Esophagus muscularis mucosa (tissue), 4 donors: ENCODE measurements around the gene DSG3. TPM values are rescaled to one million over a fixed set of nuclear protein-coding genes. Genes with fewer than 3 reads are reported as not detected.

Source experiments
- DNase-seq: peaks from one replicate; pipeline ENCODE4 v3.0.0-alpha.2; 2017; ENCODE audit errors: extremely low spot score
- H3K27ac ChIP-seq, 4 donors: fragments of 200-600 bp; sonication (generic); replicated peaks in 1 of 4; 1 replicate in 3 of 4; 2 replicates in 1 of 4; pipeline ENCODE4 v1.5.1; 2016 to 2019; ENCODE audit warnings: mild to moderate bottlenecking in 1 of 4
- H3K27me3 ChIP-seq, 4 donors: fragments of 200-600 bp; sonication (generic); one replicate each; pipeline versions ENCODE4 v1.5.1 to v1.6.0; 2016 to 2019
- H3K36me3 ChIP-seq, 4 donors: fragments of 200-600 bp; sonication (generic); one replicate each; pipeline ENCODE4 v1.5.1; 2016 to 2019
- H3K4me1 ChIP-seq, 4 donors: fragments of 200-600 bp; sonication (generic); one replicate each; pipeline ENCODE4 v1.5.1; 2016 to 2019
- H3K4me3 ChIP-seq, 4 donors: fragments of 200-600 bp; sonication (generic); 1 replicate in 2 of 4; 2 replicates in 2 of 4; pipeline ENCODE4 v1.5.1; 2016 to 2019; ENCODE audit warnings: mild to moderate bottlenecking in 4 of 4, moderate library complexity in 1 of 4
- H3K9me3 ChIP-seq, 4 donors: fragments of 200-600 bp; sonication (generic); 1 replicate in 3 of 4; 2 replicates in 1 of 4; pipeline ENCODE4 v1.5.1; 2016 to 2019
- EP300 ChIP-seq: sonication (generic); formaldehyde crosslinking; IDR thresholded peaks from one replicate; pipeline ENCODE4 v1.6.1; 2017; ENCODE audit warnings: antibody characterized with exemption
- POLR2A ChIP-seq: fragments of 450-650 bp; IDR thresholded peaks from one replicate; pipeline ENCODE4 v1.6.1; 2017; ENCODE audit warnings: antibody characterized with exemption, moderate library complexity, mild to moderate bottlenecking, low read depth
- POLR2AphosphoS5 ChIP-seq, 2 donors: sonication (generic); formaldehyde crosslinking; IDR thresholded peaks; one replicate each; pipeline ENCODE4 v1.6.1; 2017; ENCODE audit warnings: antibody characterized with exemption in 2 of 2
- WGBS: methylation state at CpG from one replicate; pipeline ENCODE4 v1.1.5; 2018; 5-methylcytosine and 5-hydroxymethylcytosine counted together
- intact Hi-C: fragments of 100-400 bp; cut with DNase I; formaldehyde crosslinking; loops from one replicate; pipeline ENCODE4 v1.15.1; 2023
- total RNA-seq, 4 donors: library from RNA; depleted of rRNA; stranded (reverse); fragments of >200 nt; gene quantifications; one replicate each; pipeline versions ENCODE4 v1.1.0 to v1.2.1, GENCODE V29; 2016
- TF ChIP-seq, protein P1 (sequence below), 3 experiments: fragments of 200-600 bp in 2 of 3; fragments of 450-650 bp in 1 of 3; sonication (generic) in 2 of 3; IDR thresholded peaks; one replicate each; pipeline ENCODE4 v1.5.1; 2017 to 2019; ENCODE audit warnings: antibody characterized with exemption in 3 of 3, mild to moderate bottlenecking in 2 of 3, moderate library complexity in 1 of 3

Gene DSG3
- total RNA-seq, 4 donors from 2014 or later: under 0.01 TPM; not detected in 3

DNA sequence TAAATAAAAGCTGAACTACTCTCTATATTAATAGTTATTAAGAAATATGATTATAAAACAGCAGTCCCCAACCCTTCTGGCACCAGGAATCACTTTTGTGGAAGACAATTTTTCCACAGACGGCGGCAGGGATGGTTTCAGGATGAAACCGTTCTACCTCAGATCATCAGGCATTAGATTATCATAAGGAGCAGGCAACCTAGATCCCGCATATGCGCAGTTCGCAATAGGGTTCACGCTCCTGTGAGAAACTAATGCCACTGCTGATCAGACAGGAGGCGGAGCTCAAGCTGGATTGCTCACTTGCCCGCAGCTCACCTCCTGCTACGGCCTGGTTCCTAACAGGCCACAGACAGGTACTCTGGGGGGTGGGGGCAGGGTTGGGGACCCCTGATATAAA lies 31.1 kb downstream of the DSG3 start:
- intact Hi-C loops: no loop called here
- H3K4me3 ChIP-seq: no peak overlapping the region
- WGBS: 97% methylated on average over 10 of the region's 10 CpGs
- H3K4me1 ChIP-seq: no peaks in the 10 kb centered on the region
- no peaks in the 10 kb centered on the region for H3K36me3 ChIP-seq
- no peak overlapping the region for H3K27ac ChIP-seq
- DNase-seq: no peak
- TF ChIP-seq EP300 (no peak), POLR2AphosphoS5 (IDR thresholded peaks at IDR 0.05) (no peak), POLR2A (no peak)
- TF ChIP-seq, protein P1, sequence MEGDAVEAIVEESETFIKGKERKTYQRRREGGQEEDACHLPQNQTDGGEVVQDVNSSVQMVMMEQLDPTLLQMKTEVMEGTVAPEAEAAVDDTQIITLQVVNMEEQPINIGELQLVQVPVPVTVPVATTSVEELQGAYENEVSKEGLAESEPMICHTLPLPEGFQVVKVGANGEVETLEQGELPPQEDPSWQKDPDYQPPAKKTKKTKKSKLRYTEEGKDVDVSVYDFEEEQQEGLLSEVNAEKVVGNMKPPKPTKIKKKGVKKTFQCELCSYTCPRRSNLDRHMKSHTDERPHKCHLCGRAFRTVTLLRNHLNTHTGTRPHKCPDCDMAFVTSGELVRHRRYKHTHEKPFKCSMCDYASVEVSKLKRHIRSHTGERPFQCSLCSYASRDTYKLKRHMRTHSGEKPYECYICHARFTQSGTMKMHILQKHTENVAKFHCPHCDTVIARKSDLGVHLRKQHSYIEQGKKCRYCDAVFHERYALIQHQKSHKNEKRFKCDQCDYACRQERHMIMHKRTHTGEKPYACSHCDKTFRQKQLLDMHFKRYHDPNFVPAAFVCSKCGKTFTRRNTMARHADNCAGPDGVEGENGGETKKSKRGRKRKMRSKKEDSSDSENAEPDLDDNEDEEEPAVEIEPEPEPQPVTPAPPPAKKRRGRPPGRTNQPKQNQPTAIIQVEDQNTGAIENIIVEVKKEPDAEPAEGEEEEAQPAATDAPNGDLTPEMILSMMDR (IDR thresholded peaks at IDR 0.05): no peak
- no peaks in the 10 kb centered on the region for H3K27me3 ChIP-seq
- no peaks in the 10 kb centered on the region for H3K9me3 ChIP-seq

DNA sequence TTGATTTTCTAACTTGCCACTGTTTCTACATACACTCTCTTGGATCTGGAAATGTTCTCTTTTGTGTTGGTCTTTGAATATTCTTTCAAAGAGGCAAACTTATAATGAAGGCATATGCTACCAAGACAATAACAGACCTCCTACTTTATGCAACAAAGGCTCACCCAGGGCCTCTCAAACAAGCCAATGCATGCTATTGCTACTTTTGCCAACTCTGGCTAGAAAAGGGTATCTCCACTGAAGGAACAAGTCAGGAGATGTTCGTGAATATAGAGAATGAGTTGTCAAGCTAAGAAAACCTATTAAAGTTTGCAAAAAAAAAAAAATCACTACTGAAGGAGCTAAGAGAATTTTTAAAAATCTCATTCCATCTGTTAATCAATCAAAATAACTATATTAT lies 34.5 kb downstream of the DSG3 start:
- Histone ChIP-seq H3K4me1 (no peaks in the 10 kb centered on the region), H3K27me3 (no peaks in the 10 kb centered on the region), H3K4me3 (no peak overlapping the region), H3K27ac (no peak overlapping the region), H3K9me3 (no peaks in the 10 kb centered on the region), H3K36me3 (no peaks in the 10 kb centered on the region)
- TF ChIP-seq POLR2AphosphoS5 (IDR thresholded peaks at IDR 0.05) (no peak), POLR2A (no peak), EP300 (no peak)
- TF ChIP-seq, protein P1 (IDR thresholded peaks at IDR 0.05): no peak
- intact Hi-C loops: no loop called here
- DNase-seq: no peak
- 88% methylated on average over 1 of the region's 1 CpG for WGBS

DNA sequence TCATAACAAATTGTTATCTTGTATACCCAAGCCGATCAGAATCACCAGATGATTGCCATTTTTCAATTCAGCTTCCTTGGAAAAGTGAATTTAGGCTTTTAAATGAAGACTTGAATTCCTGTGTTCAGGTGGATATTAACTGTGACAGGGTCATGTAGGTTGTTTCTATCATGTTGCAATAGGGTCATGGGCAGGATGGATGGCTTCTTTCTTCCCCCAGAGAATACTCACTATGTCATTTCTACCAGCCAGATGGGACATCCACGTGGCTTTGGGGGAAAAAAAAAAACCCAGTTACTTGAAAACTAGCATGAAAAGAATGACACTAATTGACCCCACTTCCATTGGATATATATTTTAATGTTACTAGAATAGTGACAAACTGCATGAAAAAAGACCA lies 35.9 kb downstream of the DSG3 start:
- WGBS: 79% methylated on average over 2 of the region's 2 CpGs
- Histone ChIP-seq H3K27me3 (no peaks in the 10 kb centered on the region), H3K27ac (no peak overlapping the region), H3K9me3 (no peaks in the 10 kb centered on the region), H3K4me1 (no peaks in the 10 kb centered on the region), H3K4me3 (no peak overlapping the region), H3K36me3 (no peaks in the 10 kb centered on the region)
- no peak for DNase-seq
- intact Hi-C loops: no loop called here
- TF ChIP-seq EP300 (no peak), POLR2AphosphoS5 (IDR thresholded peaks at IDR 0.05) (no peak)
- TF ChIP-seq, protein P1 (IDR thresholded peaks at IDR 0.05): no peak

DNA sequence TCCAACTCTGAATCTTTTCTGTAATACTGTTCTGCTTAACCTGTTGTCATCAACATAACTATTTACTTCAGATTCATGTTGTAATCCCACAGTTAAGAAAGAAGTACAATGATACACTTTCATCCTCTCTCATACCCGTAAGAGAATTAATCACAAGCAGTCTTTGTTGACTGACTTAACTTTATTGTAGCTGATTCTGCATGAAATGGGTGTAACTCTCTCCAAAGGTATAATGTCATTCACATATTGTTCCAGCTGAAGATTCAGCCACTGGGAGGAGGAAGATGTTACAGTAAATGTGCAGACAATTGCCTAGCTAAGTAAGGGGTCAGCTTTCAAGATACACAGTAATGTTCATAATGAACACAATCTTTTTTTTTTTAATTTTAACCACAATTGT lies 36.9 kb downstream of the DSG3 start:
- Histone ChIP-seq H3K4me3 (no peak overlapping the region), H3K36me3 (no peaks in the 10 kb centered on the region), H3K4me1 (no peaks in the 10 kb centered on the region), H3K9me3 (no peaks in the 10 kb centered on the region), H3K27ac (no peak overlapping the region), H3K27me3 (no peaks in the 10 kb centered on the region)
- TF ChIP-seq, protein P1 (IDR thresholded peaks at IDR 0.05): no peak
- no peak for DNase-seq
- WGBS: 95% methylated on average over 1 of the region's 1 CpG
- intact Hi-C loops: no loop called here

DNA sequence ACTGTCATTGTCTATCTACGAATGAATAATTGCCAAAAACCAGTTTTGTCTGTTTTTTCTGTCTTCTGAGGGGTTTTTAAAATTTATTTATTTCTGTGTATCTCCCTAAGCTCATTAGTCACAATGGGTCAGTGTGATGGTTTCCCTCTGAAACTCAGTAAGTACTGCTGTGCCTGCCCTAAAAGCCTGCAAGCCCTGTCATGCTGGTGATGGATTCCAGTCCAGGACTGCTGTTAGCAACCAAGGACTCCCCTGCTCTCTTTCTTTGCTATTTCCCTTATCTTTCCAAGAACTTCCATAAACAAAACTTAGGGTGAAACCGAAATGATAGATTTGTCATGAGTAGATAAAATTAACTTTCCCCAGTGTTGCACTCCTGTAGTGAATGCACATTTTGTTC lies 38.6 kb downstream of the DSG3 start:
- Histone ChIP-seq H3K4me3 (no peak overlapping the region), H3K27ac (no peak overlapping the region), H3K36me3 (no peaks in the 10 kb centered on the region), H3K27me3 (no peaks in the 10 kb centered on the region), H3K9me3 (no peaks in the 10 kb centered on the region), H3K4me1 (no peaks in the 10 kb centered on the region)
- TF ChIP-seq EP300 (no peak), POLR2AphosphoS5 (IDR thresholded peaks at IDR 0.05) (no peak), POLR2A (no peak)
- TF ChIP-seq, protein P1 (IDR thresholded peaks at IDR 0.05): no peak
- WGBS: 45% methylated on average over 2 of the region's 2 CpGs
- DNase-seq: no peak
- intact Hi-C loops: no loop called here
